Measurements from ENCODE around the gene LPXN. TPM values are rescaled to one million over a fixed set of nuclear protein-coding genes. Genes with fewer than 3 reads are reported as not detected.
"Not testable (repeated sequence)": the region's sequence is repeated elsewhere in the genome, so short reads cannot be mapped to it uniquely, and the experiment has no call there.

Gene LPXN
- total and polyA plus RNA-seq, 8 donors: 5.3 to 18.7 (median 5.9) TPM; not detected in 1

GRCh38 chr11:58573451-58574104 is 2.1 kb downstream of the LPXN start:
- Histone ChIP-seq H3K27me3 (no peaks in the 10 kb centered on the region), H3K9me3 (no peaks in the 10 kb centered on the region), H3K36me3 (peaks cover 6 to 21% (median 19%) of the 10 kb centered on the region in 4 donors), H3K27ac (peak overlapping the region; percentile 43 to 100 (median 75)), H3K4me1 (peaks cover 23 to 62% (median 39%) of the 10 kb centered on the region in 4 donors), H3K4me3 (peak overlapping the region in 2 of 4 donors; percentile 4 to 33)
- peak in 1 of 2 donors; percentile 24 for DNase-seq
- intact Hi-C loops (cut with DNase I; ENCODE audit: low total_unique reads): no loop called here
- TF ChIP-seq EP300 (IDR thresholded peaks at IDR 0.05) (no peak), POLR2AphosphoS5 (IDR thresholded peaks at IDR 0.05) (peak in 1 of 3 donors; percentile 36)
- WGBS, 5 donors: 45 to 57% (median 49%) methylated on average over 4 of the region's 4 CpGs

GRCh38 chr11:58572906-58573305 is 2.8 kb downstream of the LPXN start:
- DNase-seq; H3K9me3 ChIP-seq; H3K4me3 ChIP-seq; H3K27me3 ChIP-seq; intact Hi-C loops (cut with DNase I; ENCODE audit: low total_unique reads): not testable (repeated sequence)
- peaks cover 22 to 68% (median 40%) of the 10 kb centered on the region in 4 donors for H3K4me1 ChIP-seq
- H3K36me3 ChIP-seq: peaks cover 6 to 26% (median 22%) of the 10 kb centered on the region in 4 donors
- peak overlapping the region; percentile 24 to 100 (median 75) for H3K27ac ChIP-seq
- WGBS, 5 donors: 82 to 91% (median 89%) methylated on average over 14 of the region's 14 CpGs

- no peak for TF ChIP-seq POLR2AphosphoS5 (IDR thresholded peaks at IDR 0.05)
- TF ChIP-seq CTCF (IDR thresholded peaks at IDR 0.05): peak in 5 of 7 experiments; percentile 57 to 84 (median 70)
- no peak for TF ChIP-seq EP300 (IDR thresholded peaks at IDR 0.05)
- TF ChIP-seq POLR2A (IDR thresholded peaks at IDR 0.05): no peak
- intact Hi-C loops (cut with DNase I; ENCODE audit: low total_unique reads): no loop called here
Observed at GRCh38 chr11:58567889-58568512, 7.7 kb downstream of the LPXN start.

GRCh38 chr11:58564231-58564630 is 11.4 kb downstream of the LPXN start:
- Histone ChIP-seq H3K4me1 (peaks cover 0 to 29% (median 18%) of the 10 kb centered on the region in 4 donors), H3K36me3 (peaks cover 0 to 51% (median 48%) of the 10 kb centered on the region in 4 donors), H3K27ac (no peak overlapping the region), H3K4me3 (no peak overlapping the region), H3K27me3 (no peaks in the 10 kb centered on the region), H3K9me3 (no peaks in the 10 kb centered on the region)
- intact Hi-C loops (cut with DNase I; ENCODE audit: low total_unique reads): no loop called here
- TF ChIP-seq CTCF (IDR thresholded peaks at IDR 0.05) (no peak), POLR2AphosphoS5 (IDR thresholded peaks at IDR 0.05) (no peak), EP300 (IDR thresholded peaks at IDR 0.05) (no peak)
- DNase-seq: no peak

More at GRCh38 chr11:58567889-58568512, 7.7 kb downstream of the LPXN start:
- no peak overlapping the region for H3K4me3 ChIP-seq
- DNase-seq: peak; percentile 59 to 79
- peaks cover 6 to 61% (median 48%) of the 10 kb centered on the region in 4 donors for H3K36me3 ChIP-seq
- H3K9me3 ChIP-seq: no peaks in the 10 kb centered on the region
- 51 to 55% (median 52%) methylated on average over 4 of the region's 4 CpGs for WGBS, 5 donors
- H3K27me3 ChIP-seq: no peaks in the 10 kb centered on the region
- H3K4me1 ChIP-seq: peaks cover 0 to 28% (median 8%) of the 10 kb centered on the region in 4 donors
- H3K27ac ChIP-seq: no peak overlapping the region

- intact Hi-C loops (cut with DNase I; ENCODE audit: low total_unique reads): no loop called here
- Histone ChIP-seq H3K4me3 (no peak overlapping the region), H3K4me1 (peaks cover 0 to 22% (median 14%) of the 10 kb centered on the region in 4 donors), H3K9me3 (no peaks in the 10 kb centered on the region), H3K36me3 (peaks cover 0 to 39% (median 38%) of the 10 kb centered on the region in 4 donors), H3K27ac (no peak overlapping the region), H3K27me3 (no peaks in the 10 kb centered on the region)
- peak in 1 of 2 donors; percentile 3 for DNase-seq
- TF ChIP-seq POLR2A (IDR thresholded peaks at IDR 0.05) (no peak), POLR2AphosphoS5 (IDR thresholded peaks at IDR 0.05) (no peak), EP300 (IDR thresholded peaks at IDR 0.05) (no peak), CTCF (IDR thresholded peaks at IDR 0.05) (no peak)
Observed at GRCh38 chr11:58562375-58562800, 13.3 kb downstream of the LPXN start.

Data from stomach (tissue), 9 donors.